HG03469 (cell line): ENCODE measurements around the gene UBXN10.

Experiments used
- ATAC-seq: cut with Tn5 transposase; IDR thresholded peaks from one replicate; pipeline ENCODE4 v1.9.1; 2021; ENCODE audit warnings: mild to moderate bottlenecking, moderate library complexity, moderate number of reproducible peaks; ENCODE audit not compliant: unreplicated experiment

Gene UBXN10

DNA sequence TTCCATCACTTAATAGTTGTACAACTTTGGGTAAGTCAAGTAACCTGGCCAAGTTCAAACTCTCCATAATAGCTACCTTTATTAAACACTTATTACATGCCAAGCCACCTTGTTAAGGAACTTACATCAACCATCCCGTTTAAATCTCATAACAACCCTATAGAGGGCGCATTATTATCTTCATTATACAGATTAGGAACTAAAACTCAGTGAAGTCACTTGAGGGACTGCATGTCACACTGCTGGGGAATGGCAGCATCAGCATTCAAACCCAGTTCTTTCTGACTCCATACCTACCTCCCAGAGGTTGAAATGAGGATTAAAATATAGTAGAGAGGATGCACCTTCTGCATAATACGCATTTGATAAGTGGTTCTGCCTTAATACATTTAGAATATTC is 47.5 kb downstream of the UBXN10 start:
- ATAC-seq = no peak

DNA sequence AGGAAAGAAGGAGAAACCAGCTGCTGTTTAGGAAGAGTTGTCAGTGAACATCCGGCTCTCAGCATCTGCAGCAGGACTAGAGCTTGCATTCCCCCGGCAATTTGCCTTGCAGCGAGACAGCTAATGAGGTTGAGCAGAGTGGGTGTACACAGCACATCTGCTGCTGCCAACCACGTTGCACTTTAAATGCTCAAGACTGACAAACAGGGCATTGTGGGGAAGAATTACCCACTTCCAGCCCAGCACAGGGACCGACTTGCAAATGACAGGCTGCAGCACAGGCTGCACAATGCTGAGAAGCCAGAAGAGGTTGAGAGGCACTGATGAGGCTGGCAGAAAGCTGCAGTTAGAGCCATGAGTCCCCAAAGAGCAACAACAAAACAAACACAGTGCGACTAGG is 48.0 kb downstream of the UBXN10 start:
- no peak for ATAC-seq

DNA sequence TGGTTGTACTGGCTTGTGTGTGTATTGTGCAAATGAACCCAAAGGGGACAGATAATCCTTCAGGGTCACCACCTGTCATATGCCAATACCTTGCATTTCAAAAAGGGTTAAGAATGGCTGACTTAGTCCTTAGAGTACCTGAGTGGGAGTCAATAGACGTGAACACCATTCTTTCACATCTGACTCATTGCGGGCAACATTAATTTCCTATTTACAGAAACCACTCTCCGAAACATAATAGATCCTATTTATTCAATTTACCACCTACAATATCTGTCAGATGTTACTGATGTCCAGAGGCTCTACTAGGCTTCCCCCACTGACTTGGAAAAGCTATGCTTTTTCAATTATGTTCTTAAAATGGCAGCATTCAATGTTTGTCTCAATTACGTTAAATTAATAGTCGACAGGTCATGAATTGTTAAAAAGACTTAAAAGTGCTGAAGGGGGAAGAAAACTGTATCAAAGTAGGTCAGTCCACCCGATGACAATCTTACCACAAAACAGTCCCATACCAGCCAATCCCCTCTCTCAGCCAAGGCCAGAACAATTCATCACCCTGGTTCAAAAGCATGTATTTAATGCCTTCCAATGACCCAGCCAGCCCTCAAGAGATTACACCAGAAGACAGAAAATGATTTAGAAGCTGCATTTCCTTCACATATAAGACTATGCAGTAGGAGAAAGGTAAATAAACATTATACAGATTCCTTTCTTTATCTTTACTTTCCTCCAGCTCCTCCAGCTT is 49.1 kb downstream of the UBXN10 start:
- no peak for ATAC-seq

DNA sequence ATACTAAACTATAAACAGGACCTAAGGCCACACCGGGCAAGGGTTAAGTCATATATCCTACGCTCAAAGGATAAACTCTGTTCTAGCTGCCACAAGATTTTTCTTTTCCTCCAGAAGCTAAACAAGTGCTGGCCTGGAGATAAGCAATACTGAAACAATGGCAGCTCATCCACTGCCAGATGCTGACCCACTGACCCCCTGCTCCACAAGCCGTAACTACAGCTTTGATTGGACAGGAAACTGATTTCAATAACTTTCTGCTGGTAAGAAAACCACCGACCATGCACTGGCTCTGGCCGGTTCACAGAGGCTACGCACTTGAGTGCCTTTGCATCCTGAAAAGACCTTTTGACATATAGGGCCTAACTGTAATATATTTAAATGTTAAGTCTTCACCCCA is 51.8 kb downstream of the UBXN10 start:
- ATAC-seq = no peak

DNA sequence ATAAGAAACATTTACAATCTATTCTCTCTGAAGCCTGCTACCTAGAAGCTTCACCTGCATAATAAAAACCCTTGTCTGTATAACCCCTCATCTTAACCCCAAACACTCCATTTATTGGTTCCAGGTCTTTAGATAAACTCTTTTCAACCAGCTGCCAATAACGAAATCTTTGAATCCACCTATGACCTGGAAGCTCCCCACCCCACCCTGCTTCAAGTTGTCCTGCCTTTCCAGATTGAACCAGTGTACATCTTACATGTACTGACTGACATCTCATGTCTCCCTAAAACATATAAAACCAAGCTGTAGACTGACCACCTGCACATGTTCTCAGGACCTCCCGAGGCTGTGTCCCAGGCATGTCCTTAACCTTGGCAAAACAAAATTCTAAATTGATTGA is 54.1 kb downstream of the UBXN10 start:
- ATAC-seq = no peak

DNA sequence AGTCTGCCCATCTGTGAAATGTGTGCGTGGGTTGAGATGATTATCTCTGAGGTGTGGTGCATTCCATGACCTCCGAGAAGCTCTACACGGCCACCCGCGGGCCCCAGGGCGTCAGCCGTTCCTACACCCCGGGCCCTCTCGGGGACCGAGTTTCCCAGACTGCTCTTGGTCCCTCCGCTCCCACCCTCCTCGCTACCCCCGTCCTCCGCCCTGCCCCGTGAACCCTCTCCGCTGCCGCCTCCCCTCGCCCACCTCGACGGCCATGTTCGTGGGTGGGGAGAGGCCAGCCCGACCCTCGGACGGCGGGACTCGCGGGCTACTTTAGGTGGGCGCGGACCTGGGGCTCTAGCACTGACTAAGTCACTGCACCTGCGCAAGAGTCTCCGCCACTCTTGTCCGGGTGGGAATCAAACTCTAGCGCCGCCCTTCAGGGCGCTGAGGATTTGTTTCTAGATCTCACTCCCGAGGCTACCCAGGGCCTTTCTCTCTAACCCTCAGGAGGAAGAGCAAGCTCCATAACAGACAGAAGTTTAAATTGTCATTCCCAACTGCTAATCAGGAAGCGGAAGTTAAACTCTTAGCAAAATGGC is 57.1 kb downstream of the UBXN10 start:
- no peak for ATAC-seq
